ENCODE results near the gene CNTNAP5.

DNA sequence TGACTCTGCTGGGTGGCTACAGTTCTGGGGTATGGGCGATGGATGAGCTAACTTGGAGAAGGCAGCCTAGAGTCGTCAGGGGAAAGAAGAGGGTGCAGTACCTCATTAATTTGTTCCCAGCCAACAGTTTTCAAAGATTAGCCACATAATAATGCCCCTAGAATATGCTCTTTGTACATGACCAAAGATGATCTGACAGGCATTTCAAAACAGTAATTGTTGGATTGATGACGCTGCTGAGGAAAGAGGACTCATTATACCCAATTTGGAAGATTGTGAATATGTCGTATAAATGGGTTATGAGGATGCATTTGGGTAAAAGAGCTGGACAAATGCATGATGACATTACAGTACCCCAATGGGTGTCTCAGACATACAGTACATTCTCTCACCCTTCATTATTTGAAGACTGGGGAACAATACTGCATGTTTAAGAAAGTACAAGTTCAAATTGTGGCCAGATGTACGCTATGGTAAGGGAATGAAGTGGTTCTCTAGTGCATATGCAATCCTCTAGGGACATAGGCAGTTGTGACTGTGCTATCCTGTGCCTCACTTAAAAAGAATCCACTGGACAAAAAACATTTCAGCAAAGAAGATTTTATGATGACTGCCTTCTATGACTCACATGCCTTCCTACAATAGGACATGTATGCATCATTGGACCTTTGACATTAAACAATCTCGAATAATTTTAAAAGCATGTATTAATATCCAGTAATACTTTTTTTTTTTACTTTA lies 233.2 kb downstream of the CNTNAP5 start:
- TF ChIP-seq, protein P1, sequence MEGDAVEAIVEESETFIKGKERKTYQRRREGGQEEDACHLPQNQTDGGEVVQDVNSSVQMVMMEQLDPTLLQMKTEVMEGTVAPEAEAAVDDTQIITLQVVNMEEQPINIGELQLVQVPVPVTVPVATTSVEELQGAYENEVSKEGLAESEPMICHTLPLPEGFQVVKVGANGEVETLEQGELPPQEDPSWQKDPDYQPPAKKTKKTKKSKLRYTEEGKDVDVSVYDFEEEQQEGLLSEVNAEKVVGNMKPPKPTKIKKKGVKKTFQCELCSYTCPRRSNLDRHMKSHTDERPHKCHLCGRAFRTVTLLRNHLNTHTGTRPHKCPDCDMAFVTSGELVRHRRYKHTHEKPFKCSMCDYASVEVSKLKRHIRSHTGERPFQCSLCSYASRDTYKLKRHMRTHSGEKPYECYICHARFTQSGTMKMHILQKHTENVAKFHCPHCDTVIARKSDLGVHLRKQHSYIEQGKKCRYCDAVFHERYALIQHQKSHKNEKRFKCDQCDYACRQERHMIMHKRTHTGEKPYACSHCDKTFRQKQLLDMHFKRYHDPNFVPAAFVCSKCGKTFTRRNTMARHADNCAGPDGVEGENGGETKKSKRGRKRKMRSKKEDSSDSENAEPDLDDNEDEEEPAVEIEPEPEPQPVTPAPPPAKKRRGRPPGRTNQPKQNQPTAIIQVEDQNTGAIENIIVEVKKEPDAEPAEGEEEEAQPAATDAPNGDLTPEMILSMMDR (IDR thresholded peaks at IDR 0.05): no peak
- TF ChIP-seq EZH2 (IDR thresholded peaks at IDR 0.05): no peak
